Measurements from ENCODE around the gene FBH1.
"Not testable (repeated sequence)": the region's sequence is repeated elsewhere in the genome, so short reads cannot be mapped to it uniquely, and the experiment has no call there.

The FBH1 gene

GRCh38 chr10:5952731-5953385 is 62.8 kb downstream of the FBH1 start:
- H3K27ac Mint-ChIP-seq, result peak overlapping the region in 1 of 2 donors; percentile 51

GRCh38 chr10:5953676-5954075 is 63.6 kb downstream of the FBH1 start:
- Mint-ChIP-seq H3K36me3 (ENCODE audit: insufficient read depth) (peaks cover 54% of the 10 kb centered on the region), H3K4me3 (no peak overlapping the region), H3K9me3 (no peaks in the 10 kb centered on the region), H3K27ac (peak overlapping the region; percentile 51 to 65), H3K4me1 (ENCODE audit: low read depth in 2 of 2) (peaks cover 2 to 4% of the 10 kb centered on the region in 2 donors), H3K27me3 (no peaks in the 10 kb centered on the region)
- ATAC-seq (replicated peaks) (no peak), DNase-seq (no peak)

More at GRCh38 chr10:5952731-5953385, 62.8 kb downstream of the FBH1 start:
- no peaks in the 10 kb centered on the region for H3K9me3 Mint-ChIP-seq
- H3K4me1 Mint-ChIP-seq (ENCODE audit: low read depth in 2 of 2), result peaks cover 2 to 4% of the 10 kb centered on the region in 2 donors
- DNase-seq (no peak), ATAC-seq (replicated peaks) (no peak)
- no peak overlapping the region for H3K4me3 Mint-ChIP-seq
- no peaks in the 10 kb centered on the region for H3K27me3 Mint-ChIP-seq
- peaks cover 48% of the 10 kb centered on the region for H3K36me3 Mint-ChIP-seq (ENCODE audit: insufficient read depth)

GRCh38 chr10:5956146-5956936 is 66.3 kb downstream of the FBH1 start:
- no peaks in the 10 kb centered on the region for H3K9me3 Mint-ChIP-seq
- ATAC-seq (replicated peaks), result no peak
- H3K4me1 Mint-ChIP-seq (ENCODE audit: low read depth in 2 of 2), result peaks cover 0 to 2% of the 10 kb centered on the region in 2 donors
- no peak for DNase-seq
- peaks cover 71% of the 10 kb centered on the region for H3K36me3 Mint-ChIP-seq (ENCODE audit: insufficient read depth)
- H3K27me3 Mint-ChIP-seq, result no peaks in the 10 kb centered on the region
- no peak overlapping the region for H3K4me3 Mint-ChIP-seq
- peak overlapping the region; percentile 25 to 74 for H3K27ac Mint-ChIP-seq

- H3K27me3 Mint-ChIP-seq, result no peaks in the 10 kb centered on the region
- no peak for ATAC-seq (replicated peaks)
- H3K27ac Mint-ChIP-seq, result no peak overlapping the region
- H3K4me1 Mint-ChIP-seq (ENCODE audit: low read depth in 2 of 2), result peaks cover 0 to 2% of the 10 kb centered on the region in 2 donors
- no peak for DNase-seq
- H3K4me3 Mint-ChIP-seq, result no peak overlapping the region
- no peaks in the 10 kb centered on the region for H3K9me3 Mint-ChIP-seq
- H3K36me3 Mint-ChIP-seq (ENCODE audit: insufficient read depth), result peaks cover 77% of the 10 kb centered on the region
Observed at GRCh38 chr10:5958077-5958476, 68.0 kb downstream of the FBH1 start.

GRCh38 chr10:5958675-5959074 is 68.6 kb downstream of the FBH1 start:
- H3K9me3 Mint-ChIP-seq, result no peaks in the 10 kb centered on the region
- peak overlapping the region in 1 of 2 donors; percentile 16 for H3K27ac Mint-ChIP-seq
- ATAC-seq (replicated peaks) (no peak), DNase-seq (no peak)
- no peaks in the 10 kb centered on the region for H3K4me1 Mint-ChIP-seq (ENCODE audit: low read depth in 2 of 2)
- peaks cover 77% of the 10 kb centered on the region for H3K36me3 Mint-ChIP-seq (ENCODE audit: insufficient read depth)
- no peaks in the 10 kb centered on the region for H3K27me3 Mint-ChIP-seq
- no peak overlapping the region for H3K4me3 Mint-ChIP-seq

- ATAC-seq (replicated peaks) (no peak), DNase-seq (no peak)
- no peaks in the 10 kb centered on the region for H3K4me1 Mint-ChIP-seq (ENCODE audit: low read depth in 2 of 2)
- H3K27ac Mint-ChIP-seq, result peak overlapping the region in 1 of 2 donors; percentile 16
- peaks cover 73% of the 10 kb centered on the region for H3K36me3 Mint-ChIP-seq (ENCODE audit: insufficient read depth)
- no peak overlapping the region for H3K4me3 Mint-ChIP-seq
- no peaks in the 10 kb centered on the region for H3K9me3 Mint-ChIP-seq
- no peaks in the 10 kb centered on the region for H3K27me3 Mint-ChIP-seq
Observed at GRCh38 chr10:5959142-5959541, 69.1 kb downstream of the FBH1 start.

GRCh38 chr10:5959581-5960069 is 69.6 kb downstream of the FBH1 start:
- Mint-ChIP-seq H3K4me3 (no peak overlapping the region), H3K36me3 (ENCODE audit: insufficient read depth) (peaks cover 75% of the 10 kb centered on the region), H3K9me3 (no peaks in the 10 kb centered on the region), H3K27ac (no peak overlapping the region), H3K4me1 (ENCODE audit: low read depth in 2 of 2) (no peaks in the 10 kb centered on the region), H3K27me3 (no peaks in the 10 kb centered on the region)
- DNase-seq (no peak), ATAC-seq (replicated peaks) (no peak)

GRCh38 chr10:5960070-5960972 is 70.3 kb downstream of the FBH1 start:
- no peak overlapping the region for H3K4me3 Mint-ChIP-seq
- no peaks in the 10 kb centered on the region for H3K9me3 Mint-ChIP-seq
- no peaks in the 10 kb centered on the region for H3K4me1 Mint-ChIP-seq (ENCODE audit: low read depth in 2 of 2)
- no peak for ATAC-seq (replicated peaks)
- H3K27ac Mint-ChIP-seq, result no peak overlapping the region
- peaks cover 73% of the 10 kb centered on the region for H3K36me3 Mint-ChIP-seq (ENCODE audit: insufficient read depth)
- no peaks in the 10 kb centered on the region for H3K27me3 Mint-ChIP-seq
- no peak for DNase-seq

GRCh38 chr10:5960973-5961275 is 70.9 kb downstream of the FBH1 start:
- DNase-seq; H3K4me3 Mint-ChIP-seq; H3K4me1 Mint-ChIP-seq (ENCODE audit: low read depth in 2 of 2); H3K27me3 Mint-ChIP-seq; ATAC-seq (replicated peaks); H3K9me3 Mint-ChIP-seq; H3K27ac Mint-ChIP-seq: not testable (repeated sequence)
- peaks cover 69% of the 10 kb centered on the region for H3K36me3 Mint-ChIP-seq (ENCODE audit: insufficient read depth)

- H3K4me3 Mint-ChIP-seq, result no peak overlapping the region
- no peaks in the 10 kb centered on the region for H3K27me3 Mint-ChIP-seq
- ATAC-seq (replicated peaks) (no peak), DNase-seq (no peak)
- H3K9me3 Mint-ChIP-seq, result no peaks in the 10 kb centered on the region
- no peaks in the 10 kb centered on the region for H3K4me1 Mint-ChIP-seq (ENCODE audit: low read depth in 2 of 2)
- H3K36me3 Mint-ChIP-seq (ENCODE audit: insufficient read depth), result peaks cover 66% of the 10 kb centered on the region
- peak overlapping the region in 1 of 2 donors; percentile 69 for H3K27ac Mint-ChIP-seq
Observed at GRCh38 chr10:5961405-5962100, 71.5 kb downstream of the FBH1 start.

GRCh38 chr10:5962358-5962940 is 72.4 kb downstream of the FBH1 start:
- Mint-ChIP-seq H3K36me3 (ENCODE audit: insufficient read depth) (peaks cover 66% of the 10 kb centered on the region), H3K27ac (peak overlapping the region in 1 of 2 donors; percentile 10)
- ATAC-seq (replicated peaks); DNase-seq; H3K27me3 Mint-ChIP-seq; H3K4me3 Mint-ChIP-seq; H3K4me1 Mint-ChIP-seq (ENCODE audit: low read depth in 2 of 2); H3K9me3 Mint-ChIP-seq: not testable (repeated sequence)

GRCh38 chr10:5963071-5963470 is 73.0 kb downstream of the FBH1 start:
- Mint-ChIP-seq H3K9me3 (no peaks in the 10 kb centered on the region), H3K36me3 (ENCODE audit: insufficient read depth) (peaks cover 63% of the 10 kb centered on the region), H3K4me1 (ENCODE audit: low read depth in 2 of 2) (peaks cover 2 to 7% of the 10 kb centered on the region in 2 donors), H3K27me3 (no peaks in the 10 kb centered on the region), H3K27ac (no peak overlapping the region), H3K4me3 (no peak overlapping the region)
- DNase-seq (no peak), ATAC-seq (replicated peaks) (no peak)
